ENCODE data around the gene GSK3B. TPM values are rescaled to one million over a fixed set of nuclear protein-coding genes. Genes with fewer than 3 reads are reported as not detected.

Gene GSK3B
- total and polyA plus RNA-seq, 3 donors from 2014 or later, result 64.9 to 73.1 (median 65.1) TPM

DNA sequence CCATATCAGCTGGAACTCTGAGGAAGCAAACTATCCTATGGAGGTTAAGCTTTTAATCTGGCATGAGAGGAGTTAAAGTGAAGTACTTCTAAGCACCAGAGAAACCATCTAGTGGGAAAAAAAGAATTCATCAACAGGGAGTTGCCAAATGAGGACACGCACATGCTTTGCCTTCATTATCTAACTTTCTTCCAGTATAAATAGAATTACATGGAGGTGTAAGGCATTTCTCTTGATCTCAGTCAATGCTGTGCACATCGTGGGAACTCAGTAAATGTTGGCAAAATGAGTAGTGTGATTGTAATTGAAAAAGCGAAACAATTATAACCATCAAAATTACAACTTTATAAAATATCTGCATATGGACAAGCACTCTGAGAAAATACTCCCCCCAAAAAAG lies 8.0 kb upstream of the GSK3B start:
- Histone ChIP-seq H3K9me3 (no peaks in the 10 kb centered on the region), H3K27me3 (no peaks in the 10 kb centered on the region), H3K36me3 (ENCODE audit: low read depth, missing control alignments) (no peaks in the 10 kb centered on the region), H3K4me1 (no peaks in the 10 kb centered on the region), H3K27ac (no peak overlapping the region), H3K4me3 (no peak overlapping the region)
- no peak for DNase-seq
- TF ChIP-seq, protein P1, sequence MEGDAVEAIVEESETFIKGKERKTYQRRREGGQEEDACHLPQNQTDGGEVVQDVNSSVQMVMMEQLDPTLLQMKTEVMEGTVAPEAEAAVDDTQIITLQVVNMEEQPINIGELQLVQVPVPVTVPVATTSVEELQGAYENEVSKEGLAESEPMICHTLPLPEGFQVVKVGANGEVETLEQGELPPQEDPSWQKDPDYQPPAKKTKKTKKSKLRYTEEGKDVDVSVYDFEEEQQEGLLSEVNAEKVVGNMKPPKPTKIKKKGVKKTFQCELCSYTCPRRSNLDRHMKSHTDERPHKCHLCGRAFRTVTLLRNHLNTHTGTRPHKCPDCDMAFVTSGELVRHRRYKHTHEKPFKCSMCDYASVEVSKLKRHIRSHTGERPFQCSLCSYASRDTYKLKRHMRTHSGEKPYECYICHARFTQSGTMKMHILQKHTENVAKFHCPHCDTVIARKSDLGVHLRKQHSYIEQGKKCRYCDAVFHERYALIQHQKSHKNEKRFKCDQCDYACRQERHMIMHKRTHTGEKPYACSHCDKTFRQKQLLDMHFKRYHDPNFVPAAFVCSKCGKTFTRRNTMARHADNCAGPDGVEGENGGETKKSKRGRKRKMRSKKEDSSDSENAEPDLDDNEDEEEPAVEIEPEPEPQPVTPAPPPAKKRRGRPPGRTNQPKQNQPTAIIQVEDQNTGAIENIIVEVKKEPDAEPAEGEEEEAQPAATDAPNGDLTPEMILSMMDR (IDR thresholded peaks at IDR 0.05), result no peak
- no peak for TF ChIP-seq POLR2A (IDR thresholded peaks at IDR 0.05)
- intact Hi-C loops (cut with DNase I; ENCODE audit: low total_unique reads), result no loop called here
- 56 to 62% methylated on average over 3 of the region's 3 CpGs for WGBS, 2 donors

DNA sequence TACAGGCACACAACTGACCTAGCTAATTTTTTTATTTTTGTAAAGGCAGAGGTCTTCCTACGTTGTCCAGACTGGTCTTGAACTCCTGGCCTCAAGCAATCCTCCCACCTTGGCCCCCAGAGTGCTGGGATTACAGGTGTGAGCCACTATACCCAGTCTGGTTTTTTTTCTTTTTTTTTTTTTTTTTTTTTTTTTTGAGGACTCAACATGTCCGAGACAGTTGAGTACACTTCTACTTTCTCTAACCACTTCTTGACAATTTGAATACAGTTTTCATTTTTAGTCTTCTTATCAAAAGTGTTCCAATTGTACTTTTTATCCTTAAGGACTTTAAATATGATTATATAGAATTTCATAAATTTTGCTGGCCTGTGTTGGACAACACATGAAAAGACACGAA lies 7.4 kb upstream of the GSK3B start:
- WGBS, 2 donors, result 70 to 79% methylated on average over 3 of the region's 3 CpGs
- H3K4me3 ChIP-seq, result no peak overlapping the region
- H3K36me3 ChIP-seq (ENCODE audit: low read depth, missing control alignments), result no peaks in the 10 kb centered on the region
- H3K27me3 ChIP-seq, result no peaks in the 10 kb centered on the region
- DNase-seq, result no peak
- H3K27ac ChIP-seq, result no peak overlapping the region
- TF ChIP-seq POLR2A (IDR thresholded peaks at IDR 0.05), result no peak
- TF ChIP-seq, protein P1 (IDR thresholded peaks at IDR 0.05), result no peak
- H3K9me3 ChIP-seq, result no peaks in the 10 kb centered on the region
- peaks cover under 1% of the 10 kb centered on the region for H3K4me1 ChIP-seq
- intact Hi-C loops (cut with DNase I; ENCODE audit: low total_unique reads), result no loop called here

DNA sequence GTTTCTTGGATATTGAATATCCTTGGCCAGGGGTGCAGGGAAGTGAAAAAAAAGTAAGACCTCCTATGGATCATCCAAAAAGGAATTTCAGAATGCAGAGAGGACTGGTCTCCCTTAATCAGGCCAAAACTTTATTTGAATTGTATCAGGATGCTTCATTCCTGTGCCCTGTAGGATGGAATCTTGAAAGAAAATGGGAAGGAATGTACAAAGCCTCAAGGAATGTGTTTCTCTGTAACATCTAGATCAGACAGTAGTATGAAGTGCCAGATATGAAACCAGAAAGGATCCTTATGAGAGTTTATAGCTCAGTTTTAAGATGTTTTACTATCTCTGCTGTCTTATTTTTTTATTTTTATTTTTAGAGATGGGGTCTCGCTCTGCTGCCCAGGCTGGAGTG lies 6.5 kb upstream of the GSK3B start:
- no peaks in the 10 kb centered on the region for H3K9me3 ChIP-seq
- no peak for TF ChIP-seq POLR2A (IDR thresholded peaks at IDR 0.05)
- TF ChIP-seq, protein P1 (IDR thresholded peaks at IDR 0.05), result no peak
- intact Hi-C loops (cut with DNase I; ENCODE audit: low total_unique reads), result no loop called here
- H3K27me3 ChIP-seq, result no peaks in the 10 kb centered on the region
- no peaks in the 10 kb centered on the region for H3K36me3 ChIP-seq (ENCODE audit: low read depth, missing control alignments)
- no peak overlapping the region for H3K4me3 ChIP-seq
- no peak for DNase-seq
- peaks cover 9% of the 10 kb centered on the region for H3K4me1 ChIP-seq
- no peak overlapping the region for H3K27ac ChIP-seq
- 95 to 96% methylated on average over 1 of the region's 1 CpG for WGBS, 2 donors

DNA sequence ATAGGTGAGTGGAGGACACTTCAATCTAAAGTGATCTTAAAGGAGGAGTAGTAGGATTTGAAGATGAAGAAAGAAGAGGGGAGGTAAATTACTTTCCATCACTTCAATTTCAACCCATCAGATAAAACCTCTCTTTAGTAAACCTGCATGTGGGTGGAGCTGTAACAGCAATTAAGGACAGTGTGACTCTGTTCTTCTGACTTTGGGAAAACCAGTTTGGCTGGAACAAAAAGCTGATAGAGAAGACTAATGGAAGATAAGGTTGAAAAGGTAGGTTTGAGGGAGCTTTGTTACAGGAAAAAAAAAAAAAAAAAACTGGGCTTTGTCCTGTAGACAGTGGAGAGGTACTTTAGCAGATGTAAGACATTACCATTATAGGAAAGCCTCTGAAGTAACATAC lies 4.5 kb upstream of the GSK3B start:
- intact Hi-C loops (cut with DNase I; ENCODE audit: low total_unique reads), result no loop called here
- H3K4me1 ChIP-seq, result peaks cover 9% of the 10 kb centered on the region
- no peaks in the 10 kb centered on the region for H3K9me3 ChIP-seq
- TF ChIP-seq POLR2A (IDR thresholded peaks at IDR 0.05), result no peak
- TF ChIP-seq, protein P1 (IDR thresholded peaks at IDR 0.05), result no peak
- no peak overlapping the region for H3K4me3 ChIP-seq
- H3K36me3 ChIP-seq (ENCODE audit: low read depth, missing control alignments), result no peaks in the 10 kb centered on the region
- DNase-seq, result no peak
- H3K27me3 ChIP-seq, result no peaks in the 10 kb centered on the region
- no peak overlapping the region for H3K27ac ChIP-seq

DNA sequence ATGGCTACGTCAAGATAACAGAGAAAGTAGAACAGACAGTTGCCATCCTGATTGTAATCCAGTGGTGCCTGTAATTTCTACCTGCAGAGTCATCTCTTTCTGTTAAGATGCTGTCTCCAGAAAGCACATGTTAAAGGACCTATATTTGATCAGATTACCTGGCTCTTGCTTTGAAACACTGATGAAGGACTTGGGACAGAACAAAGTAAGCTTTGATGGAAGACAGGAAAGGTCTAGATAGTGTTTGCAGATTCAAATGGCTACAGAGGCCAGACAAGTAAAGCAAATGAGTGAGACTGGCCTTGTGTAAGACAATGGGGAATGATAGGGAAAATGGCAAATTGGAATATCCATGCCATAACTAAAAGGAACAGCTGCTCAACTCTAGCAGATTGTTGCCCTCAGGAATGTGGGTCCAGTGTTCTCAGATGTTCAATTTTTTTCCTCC lies 1.8 kb upstream of the GSK3B start:
- 0% methylated on average over 1 of the region's 1 CpG for WGBS, 2 donors
- H3K27me3 ChIP-seq, result no peaks in the 10 kb centered on the region
- no peak for DNase-seq
- no peaks in the 10 kb centered on the region for H3K36me3 ChIP-seq (ENCODE audit: low read depth, missing control alignments)
- H3K4me1 ChIP-seq, result peaks cover 9% of the 10 kb centered on the region
- H3K4me3 ChIP-seq, result peak overlapping the region; percentile 83 to 90
- intact Hi-C loops (cut with DNase I; ENCODE audit: low total_unique reads), result no loop called here
- peak overlapping the region; percentile 98 to 100 for H3K27ac ChIP-seq
- TF ChIP-seq, protein P1 (IDR thresholded peaks at IDR 0.05), result no peak
- TF ChIP-seq POLR2A (IDR thresholded peaks at IDR 0.05), result no peak
- H3K9me3 ChIP-seq, result no peaks in the 10 kb centered on the region
